ENCODE data around the gene PAM16. TPM values are rescaled to one million over a fixed set of nuclear protein-coding genes. Genes with fewer than 3 reads are reported as not detected.

Gene PAM16
- total and polyA plus RNA-seq, 9 of the 15 experiments (the other 6 are each of a cell fraction or from before 2014, with no cell fraction given): 38.7 to 273 (median 79.3) TPM

DNA sequence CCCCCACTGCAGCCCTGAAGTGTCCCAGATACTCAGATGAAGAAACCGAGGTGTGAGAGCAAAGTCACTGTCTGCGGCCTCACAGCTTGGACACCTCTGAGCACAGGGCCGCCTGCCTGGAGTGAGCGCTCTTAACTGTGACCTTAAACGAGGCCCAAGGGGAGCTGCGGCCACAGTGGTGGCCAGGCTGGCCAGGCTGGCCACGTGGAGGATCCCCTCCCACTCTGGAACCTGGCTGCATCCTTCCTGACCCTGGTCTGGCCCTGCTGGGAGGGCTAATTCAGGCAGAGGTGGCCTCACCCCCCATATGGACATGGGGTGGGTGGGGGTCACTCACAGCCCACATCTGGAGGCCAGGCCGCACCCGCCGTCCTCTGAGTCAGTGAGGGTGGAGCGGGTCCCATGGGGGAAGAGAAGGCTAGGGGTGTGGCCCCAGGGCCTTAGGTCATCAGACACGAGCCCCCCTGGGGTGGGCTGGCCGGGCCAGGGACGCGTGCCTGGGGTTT is 27.1 kb upstream of the PAM16 start (continued):
- TF ChIP-seq, protein P1, sequence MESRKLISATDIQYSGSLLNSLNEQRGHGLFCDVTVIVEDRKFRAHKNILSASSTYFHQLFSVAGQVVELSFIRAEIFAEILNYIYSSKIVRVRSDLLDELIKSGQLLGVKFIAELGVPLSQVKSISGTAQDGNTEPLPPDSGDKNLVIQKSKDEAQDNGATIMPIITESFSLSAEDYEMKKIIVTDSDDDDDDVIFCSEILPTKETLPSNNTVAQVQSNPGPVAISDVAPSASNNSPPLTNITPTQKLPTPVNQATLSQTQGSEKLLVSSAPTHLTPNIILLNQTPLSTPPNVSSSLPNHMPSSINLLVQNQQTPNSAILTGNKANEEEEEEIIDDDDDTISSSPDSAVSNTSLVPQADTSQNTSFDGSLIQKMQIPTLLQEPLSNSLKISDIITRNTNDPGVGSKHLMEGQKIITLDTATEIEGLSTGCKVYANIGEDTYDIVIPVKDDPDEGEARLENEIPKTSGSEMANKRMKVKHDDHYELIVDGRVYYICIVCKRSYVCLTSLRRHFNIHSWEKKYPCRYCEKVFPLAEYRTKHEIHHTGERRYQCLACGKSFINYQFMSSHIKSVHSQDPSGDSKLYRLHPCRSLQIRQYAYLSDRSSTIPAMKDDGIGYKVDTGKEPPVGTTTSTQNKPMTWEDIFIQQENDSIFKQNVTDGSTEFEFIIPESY (CRISPR knock-in tag; IDR thresholded peaks at IDR 0.05): peak; percentile 60
- TF ChIP-seq POU5F1 (IDR thresholded peaks at IDR 0.05; ENCODE audit: borderline replicate concordance, low read depth, low read length, partially characterized antibody): no peak
- TF ChIP-seq SMARCA4 (IDR thresholded peaks at IDR 0.05): no peak
- no peak for TF ChIP-seq TFE3 (CRISPR knock-in tag; IDR thresholded peaks at IDR 0.05)
- TF ChIP-seq ARNT (IDR thresholded peaks at IDR 0.05): no peak
- TF ChIP-seq, protein P2, sequence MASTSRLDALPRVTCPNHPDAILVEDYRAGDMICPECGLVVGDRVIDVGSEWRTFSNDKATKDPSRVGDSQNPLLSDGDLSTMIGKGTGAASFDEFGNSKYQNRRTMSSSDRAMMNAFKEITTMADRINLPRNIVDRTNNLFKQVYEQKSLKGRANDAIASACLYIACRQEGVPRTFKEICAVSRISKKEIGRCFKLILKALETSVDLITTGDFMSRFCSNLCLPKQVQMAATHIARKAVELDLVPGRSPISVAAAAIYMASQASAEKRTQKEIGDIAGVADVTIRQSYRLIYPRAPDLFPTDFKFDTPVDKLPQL (IDR thresholded peaks at IDR 0.05; ENCODE audit: extremely low read depth, insufficient read length): no peak
- no peak for TF ChIP-seq ZBTB17 (CRISPR knock-in tag; IDR thresholded peaks at IDR 0.05)
- TF ChIP-seq ZBTB7A (IDR thresholded peaks at IDR 0.05; ENCODE audit: borderline replicate concordance, control insufficient read depth, low read depth, low read length): peak; percentile 89
- TF ChIP-seq, protein P3, sequence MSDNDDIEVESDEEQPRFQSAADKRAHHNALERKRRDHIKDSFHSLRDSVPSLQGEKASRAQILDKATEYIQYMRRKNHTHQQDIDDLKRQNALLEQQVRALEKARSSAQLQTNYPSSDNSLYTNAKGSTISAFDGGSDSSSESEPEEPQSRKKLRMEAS (CRISPR knock-in tag; IDR thresholded peaks at IDR 0.05): peak; percentile 69
- no peak for TF ChIP-seq BHLHE40 (IDR thresholded peaks at IDR 0.05; ENCODE audit: low read length)
- no peak for TF ChIP-seq ARID2 (IDR thresholded peaks at IDR 0.05)
- TF ChIP-seq ZNF436 (CRISPR knock-in tag; IDR thresholded peaks at IDR 0.05): no peak
- no peak for TF ChIP-seq HNRNPUL1 (IDR thresholded peaks at IDR 0.05; ENCODE audit: low read length)
- TF ChIP-seq ELF1 (tag; IDR thresholded peaks at IDR 0.05): no peak
- TF ChIP-seq THRAP3 (IDR thresholded peaks at IDR 0.05; ENCODE audit: borderline replicate concordance): no peak
- TF ChIP-seq ZNF408 (CRISPR knock-in tag; IDR thresholded peaks at IDR 0.05; ENCODE audit: low read depth): no peak
- TF ChIP-seq TOE1 (IDR thresholded peaks at IDR 0.05; ENCODE audit: borderline replicate concordance): no peak
- TF ChIP-seq TOE1 (CRISPR knock-in tag; IDR thresholded peaks at IDR 0.05; ENCODE audit: borderline replicate concordance, low read depth): no peak
- TF ChIP-seq, protein P4, sequence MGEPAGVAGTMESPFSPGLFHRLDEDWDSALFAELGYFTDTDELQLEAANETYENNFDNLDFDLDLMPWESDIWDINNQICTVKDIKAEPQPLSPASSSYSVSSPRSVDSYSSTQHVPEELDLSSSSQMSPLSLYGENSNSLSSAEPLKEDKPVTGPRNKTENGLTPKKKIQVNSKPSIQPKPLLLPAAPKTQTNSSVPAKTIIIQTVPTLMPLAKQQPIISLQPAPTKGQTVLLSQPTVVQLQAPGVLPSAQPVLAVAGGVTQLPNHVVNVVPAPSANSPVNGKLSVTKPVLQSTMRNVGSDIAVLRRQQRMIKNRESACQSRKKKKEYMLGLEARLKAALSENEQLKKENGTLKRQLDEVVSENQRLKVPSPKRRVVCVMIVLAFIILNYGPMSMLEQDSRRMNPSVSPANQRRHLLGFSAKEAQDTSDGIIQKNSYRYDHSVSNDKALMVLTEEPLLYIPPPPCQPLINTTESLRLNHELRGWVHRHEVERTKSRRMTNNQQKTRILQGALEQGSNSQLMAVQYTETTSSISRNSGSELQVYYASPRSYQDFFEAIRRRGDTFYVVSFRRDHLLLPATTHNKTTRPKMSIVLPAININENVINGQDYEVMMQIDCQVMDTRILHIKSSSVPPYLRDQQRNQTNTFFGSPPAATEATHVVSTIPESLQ (CRISPR knock-in tag; IDR thresholded peaks at IDR 0.05): no peak
- no peak for TF ChIP-seq ZNF23 (CRISPR knock-in tag; IDR thresholded peaks at IDR 0.05)
- TF ChIP-seq ZNF146 (CRISPR knock-in tag; IDR thresholded peaks at IDR 0.05; ENCODE audit: unreplicated experiment): no peak
- no peak for TF ChIP-seq ZNF263 (CRISPR knock-in tag; IDR thresholded peaks at IDR 0.05; ENCODE audit: borderline replicate concordance)

Data from K562 (cell line).